ENCODE measurements around the gene SLC22A3. TPM values are rescaled to one million over a fixed set of nuclear protein-coding genes. Genes with fewer than 3 reads are reported as not detected.

The SLC22A3 gene
- total RNA-seq, 4 donors from 2014 or later = 49.5 to 75.4 (median 58.2) TPM

DNA sequence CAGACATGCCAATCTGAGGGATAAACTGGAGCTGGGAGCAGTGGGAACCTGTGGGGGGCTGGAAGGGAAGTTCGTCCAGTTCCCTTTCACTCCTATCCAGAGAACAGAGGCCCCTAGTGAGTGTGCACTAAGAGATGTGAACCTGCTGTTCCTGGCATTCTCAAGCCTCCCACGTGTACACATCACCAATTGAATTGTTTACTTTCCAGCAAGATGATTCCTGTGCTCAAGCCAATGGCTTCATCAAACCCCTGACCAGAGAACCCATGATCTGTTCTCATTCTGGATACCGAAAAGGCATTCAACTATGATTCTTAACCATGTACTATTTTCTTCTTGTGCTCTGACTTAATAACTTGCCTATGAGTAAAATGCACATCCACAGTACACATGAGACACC, 10.2 kb upstream of the SLC22A3 start:
- no peaks in the 10 kb centered on the region for H3K36me3 ChIP-seq
- in situ Hi-C loops (cut with MboI; ENCODE audit: low sequenced_read_pairs in 4 of 4) = no loop called here
- ATAC-seq = no peak

DNA sequence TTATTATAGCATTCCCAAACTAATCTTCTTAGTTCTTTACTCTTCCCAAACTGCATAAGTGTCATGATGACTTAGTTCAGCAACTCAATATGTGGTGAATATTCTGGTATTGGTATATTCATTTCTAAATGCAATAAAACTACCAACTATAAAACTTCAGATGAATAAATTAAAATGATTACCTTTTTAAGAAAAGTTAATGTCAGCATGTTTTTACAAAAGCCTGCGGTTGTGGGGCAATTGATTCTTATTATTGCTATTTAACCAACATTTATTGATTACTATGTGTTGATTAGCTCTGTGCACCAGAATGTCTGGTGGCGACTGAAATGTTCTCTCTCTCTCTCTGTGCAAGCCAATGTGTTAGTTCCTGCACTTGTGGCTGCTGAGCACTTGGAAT, 5.0 kb upstream of the SLC22A3 start:
- TF ChIP-seq POLR2A (IDR thresholded peaks at IDR 0.05) = no peak
- DNase-seq (no peak), ATAC-seq (no peak)
- intact Hi-C loops (cut with DNase I; ENCODE audit: low total_unique reads) = no loop called here
- Histone ChIP-seq H3K27me3 (no peaks in the 10 kb centered on the region), H3K36me3 (no peaks in the 10 kb centered on the region), H3K4me3 (no peak overlapping the region), H3K9me3 (no peaks in the 10 kb centered on the region), H3K27ac (no peak overlapping the region), H3K4me1 (no peaks in the 10 kb centered on the region)
- in situ Hi-C loops (cut with MboI; ENCODE audit: low sequenced_read_pairs in 4 of 4) = no loop called here

More for the DNA sequence above, 10.2 kb upstream of the SLC22A3 start:
- no peaks in the 10 kb centered on the region for H3K9me3 ChIP-seq
- H3K27me3 ChIP-seq = no peaks in the 10 kb centered on the region
- H3K27ac ChIP-seq = no peak overlapping the region
- no peak for TF ChIP-seq POLR2A (IDR thresholded peaks at IDR 0.05)
- TF ChIP-seq, protein P1, sequence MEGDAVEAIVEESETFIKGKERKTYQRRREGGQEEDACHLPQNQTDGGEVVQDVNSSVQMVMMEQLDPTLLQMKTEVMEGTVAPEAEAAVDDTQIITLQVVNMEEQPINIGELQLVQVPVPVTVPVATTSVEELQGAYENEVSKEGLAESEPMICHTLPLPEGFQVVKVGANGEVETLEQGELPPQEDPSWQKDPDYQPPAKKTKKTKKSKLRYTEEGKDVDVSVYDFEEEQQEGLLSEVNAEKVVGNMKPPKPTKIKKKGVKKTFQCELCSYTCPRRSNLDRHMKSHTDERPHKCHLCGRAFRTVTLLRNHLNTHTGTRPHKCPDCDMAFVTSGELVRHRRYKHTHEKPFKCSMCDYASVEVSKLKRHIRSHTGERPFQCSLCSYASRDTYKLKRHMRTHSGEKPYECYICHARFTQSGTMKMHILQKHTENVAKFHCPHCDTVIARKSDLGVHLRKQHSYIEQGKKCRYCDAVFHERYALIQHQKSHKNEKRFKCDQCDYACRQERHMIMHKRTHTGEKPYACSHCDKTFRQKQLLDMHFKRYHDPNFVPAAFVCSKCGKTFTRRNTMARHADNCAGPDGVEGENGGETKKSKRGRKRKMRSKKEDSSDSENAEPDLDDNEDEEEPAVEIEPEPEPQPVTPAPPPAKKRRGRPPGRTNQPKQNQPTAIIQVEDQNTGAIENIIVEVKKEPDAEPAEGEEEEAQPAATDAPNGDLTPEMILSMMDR (IDR thresholded peaks at IDR 0.05 in 4 of 5, conservative IDR thresholded peaks at IDR 0.05 in 1 of 5) = no peak
- DNase-seq = no peak
- intact Hi-C loops (cut with DNase I; ENCODE audit: low total_unique reads) = loop anchor here (5.0 kb wide), 2 partner anchors 59 to 94 kb away; no protein-coding TSS in a partner anchor
- H3K4me1 ChIP-seq = no peaks in the 10 kb centered on the region
- H3K4me3 ChIP-seq = no peak overlapping the region

DNA sequence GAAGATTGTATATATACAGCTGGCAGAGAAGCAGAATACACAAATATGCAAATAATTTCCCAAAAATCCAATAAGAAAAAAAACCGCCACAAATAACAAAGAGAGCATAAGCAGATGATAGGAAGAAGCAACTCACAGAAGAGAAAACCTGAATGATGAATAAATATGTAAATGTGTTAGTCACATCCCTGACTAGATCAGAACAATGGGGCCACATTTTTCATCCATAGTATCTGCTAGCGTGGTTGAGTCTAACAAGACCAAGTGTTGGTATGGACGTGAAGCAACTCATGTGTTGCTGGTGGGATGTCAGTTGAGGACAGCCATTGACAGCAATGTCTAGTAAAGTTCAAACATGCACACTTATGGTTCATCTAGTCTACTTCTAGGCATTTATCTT, 3.9 kb upstream of the SLC22A3 start:
- Histone ChIP-seq H3K36me3 (no peaks in the 10 kb centered on the region), H3K9me3 (no peaks in the 10 kb centered on the region), H3K27me3 (no peaks in the 10 kb centered on the region), H3K4me1 (peaks cover 0 to 2% of the 10 kb centered on the region in 2 donors), H3K27ac (no peak overlapping the region), H3K4me3 (no peak overlapping the region)
- TF ChIP-seq, protein P1 (IDR thresholded peaks at IDR 0.05 in 4 of 5, conservative IDR thresholded peaks at IDR 0.05 in 1 of 5) = no peak
- TF ChIP-seq POLR2A (IDR thresholded peaks at IDR 0.05) = no peak
- ATAC-seq (no peak), DNase-seq (no peak)
- in situ Hi-C loops (cut with MboI; ENCODE audit: low sequenced_read_pairs in 4 of 4) (no loop called here), intact Hi-C loops (cut with DNase I; ENCODE audit: low total_unique reads) (no loop called here)

DNA sequence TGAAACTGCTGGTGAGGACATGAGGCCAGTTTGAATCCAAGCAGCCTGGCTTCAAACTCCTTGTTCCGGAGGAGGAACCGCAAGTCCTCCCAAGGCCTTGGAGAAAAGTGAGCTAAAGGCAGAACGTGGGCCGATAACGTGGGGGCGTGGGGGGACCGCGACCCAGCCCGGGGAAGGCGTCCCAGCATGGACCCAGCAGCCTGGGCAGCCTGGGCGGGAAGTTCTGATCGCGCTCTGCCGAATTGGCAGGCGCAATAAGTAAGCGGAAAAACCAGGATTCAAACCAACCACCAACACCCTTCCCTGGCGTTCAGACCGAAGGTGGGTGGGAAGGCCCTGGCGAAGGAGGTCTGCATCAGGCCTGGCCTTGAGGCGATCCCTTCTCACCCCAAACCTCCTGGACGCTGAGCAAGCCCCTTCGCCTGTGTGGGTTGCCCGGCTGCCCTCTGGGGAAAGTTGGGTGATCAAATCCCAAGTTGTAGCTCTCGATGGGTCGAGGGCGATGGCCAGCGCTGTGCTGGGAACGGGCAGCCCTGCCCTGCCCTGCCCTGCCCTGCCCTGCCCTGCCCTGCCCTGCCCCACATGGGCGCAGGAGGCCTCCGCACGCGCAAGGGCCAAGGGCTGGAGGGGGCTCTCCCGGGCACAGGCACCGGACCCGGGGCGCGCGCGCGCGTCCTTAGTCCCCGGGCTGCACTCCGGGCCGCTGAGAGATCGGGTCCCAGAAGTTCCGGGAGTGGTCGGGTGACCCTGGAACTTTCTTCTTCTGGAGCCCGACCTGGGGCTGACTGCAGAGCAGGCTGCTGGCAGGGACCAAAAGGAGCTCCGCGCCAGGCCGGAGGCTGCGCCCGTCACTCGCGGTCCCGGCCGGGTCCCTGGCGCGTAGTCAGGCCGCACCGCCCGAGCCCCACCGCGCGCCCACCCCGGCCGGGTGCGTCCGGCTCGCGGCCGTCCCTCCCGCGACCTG, 637 bp upstream of the SLC22A3 start:
- Histone ChIP-seq H3K4me3 (peak overlapping the region; percentile 26 to 78 (median 56)), H3K27me3 (peaks cover 0 to 9% (median 3%) of the 10 kb centered on the region in 3 donors), H3K27ac (peak overlapping the region; percentile 84 to 95 (median 89)), H3K36me3 (no peaks in the 10 kb centered on the region), H3K9me3 (no peaks in the 10 kb centered on the region), H3K4me1 (peaks cover 4% of the 10 kb centered on the region in 2 donors)
- TF ChIP-seq POLR2A (IDR thresholded peaks at IDR 0.05) = no peak
- in situ Hi-C loops (cut with MboI; ENCODE audit: low sequenced_read_pairs in 4 of 4) = no loop called here
- ATAC-seq (peak; percentile 48 to 67), DNase-seq (peak in 1 of 2 donors; percentile 34)
- intact Hi-C loops (cut with DNase I; ENCODE audit: low total_unique reads) = loop anchor here (2.0 to 5.0 kb wide), 2 partner anchors 73 to 80 kb away; no protein-coding TSS in a partner anchor

DNA sequence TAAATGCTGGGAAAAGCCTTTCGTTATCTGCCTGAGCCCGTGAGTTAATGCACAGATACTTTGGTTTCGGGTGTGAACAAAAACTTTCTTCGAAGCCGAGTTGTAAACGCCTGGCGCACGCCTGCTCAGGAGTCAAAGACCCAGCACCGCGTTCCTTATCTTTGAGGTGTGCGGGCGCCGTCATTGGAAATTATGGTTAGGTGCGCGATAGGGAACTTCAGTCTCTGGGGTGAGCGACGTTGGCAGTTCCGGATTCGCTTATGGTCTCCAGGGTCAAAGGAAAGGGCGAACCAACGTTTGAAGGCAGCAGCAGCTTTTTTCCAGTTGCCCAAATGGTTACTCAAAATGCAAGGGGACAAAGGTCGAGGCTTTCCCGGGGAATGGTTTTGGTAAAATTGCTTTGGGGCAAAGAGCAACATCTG, 853 bp downstream of the SLC22A3 start:
- DNase-seq (no peak), ATAC-seq (peak in 1 of 2 donors; percentile 10)
- Histone ChIP-seq H3K27me3 (peaks cover 0 to 9% (median 3%) of the 10 kb centered on the region in 3 donors), H3K36me3 (no peaks in the 10 kb centered on the region), H3K4me3 (peak overlapping the region; percentile 77 to 96 (median 84)), H3K4me1 (peaks cover 4% of the 10 kb centered on the region in 2 donors), H3K9me3 (no peaks in the 10 kb centered on the region), H3K27ac (peak overlapping the region; percentile 84 to 95 (median 89))
- in situ Hi-C loops (cut with MboI; ENCODE audit: low sequenced_read_pairs in 4 of 4) (no loop called here), intact Hi-C loops (cut with DNase I; ENCODE audit: low total_unique reads) (loop anchor here (2.0 to 5.0 kb wide), 2 partner anchors 74 to 78 kb away; no protein-coding TSS in a partner anchor)
- TF ChIP-seq, protein P1 (IDR thresholded peaks at IDR 0.05 in 4 of 5, conservative IDR thresholded peaks at IDR 0.05 in 1 of 5) = no peak
- no peak for TF ChIP-seq POLR2A (IDR thresholded peaks at IDR 0.05)
